NCI-H1694 (cell line): ENCODE measurements around the gene SAMD4B.
"Not testable (repeated sequence)": the region's sequence is repeated elsewhere in the genome, so short reads cannot be mapped to it uniquely, and the experiment has no call there.

Experiments
- DNase-seq: peaks from one replicate; lab custom pipeline; 2025; lab: John Stamatoyannopoulos, UW

SAMD4B gene

DNA sequence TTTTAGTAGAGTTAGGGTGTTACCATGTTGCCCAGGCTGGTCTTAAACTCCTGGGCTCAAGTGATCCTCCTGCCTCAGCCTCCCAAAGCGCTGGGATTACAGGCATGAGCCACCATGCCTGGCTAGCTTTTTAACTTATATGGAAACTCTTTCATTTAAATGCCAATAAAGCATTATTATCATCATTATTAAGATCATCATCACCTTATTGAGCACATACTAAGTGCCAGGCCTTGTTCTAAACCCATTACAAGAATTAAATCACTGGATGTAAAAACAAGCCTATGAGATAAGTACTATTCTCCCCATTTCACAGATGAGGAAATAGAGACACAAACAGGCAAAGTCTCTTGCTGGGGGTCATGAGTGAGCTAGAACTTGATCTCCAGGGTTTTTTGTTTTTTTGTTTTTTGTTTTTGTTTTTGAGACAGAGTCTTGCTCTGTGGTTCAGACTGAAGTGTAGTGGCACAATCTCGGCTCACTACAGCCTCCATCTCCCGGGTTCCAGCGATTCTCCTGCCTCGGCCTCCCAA is 7.7 kb upstream of the SAMD4B start:
- DNase-seq = no peak

DNA sequence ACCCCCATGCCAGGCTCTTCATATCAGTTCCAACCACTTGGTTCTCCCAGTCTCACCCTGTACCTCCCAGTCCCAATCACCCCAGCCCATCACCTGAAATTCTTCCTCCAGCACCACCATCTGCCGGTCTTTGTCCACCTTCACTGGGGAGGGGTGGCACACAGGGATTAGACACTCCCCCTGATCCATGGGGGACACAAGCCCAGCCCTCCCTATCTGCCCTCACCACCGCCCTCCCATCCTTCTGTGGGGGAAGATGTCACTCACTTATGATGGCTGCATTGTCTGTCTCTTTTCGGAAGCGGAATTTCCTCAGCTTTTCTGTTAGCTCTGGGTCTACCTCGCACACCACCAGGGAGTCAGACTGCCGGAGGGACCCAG is 7.1 kb upstream of the SAMD4B start:
- DNase-seq = no peak

- DNase-seq = no peak
These were observed 5.7 kb upstream of the SAMD4B start for GRCh38 chr19:39336483-39336882.

- DNase-seq = no peak
These were observed 2.5 kb upstream of the SAMD4B start for GRCh38 chr19:39339674-39340073.

DNA sequence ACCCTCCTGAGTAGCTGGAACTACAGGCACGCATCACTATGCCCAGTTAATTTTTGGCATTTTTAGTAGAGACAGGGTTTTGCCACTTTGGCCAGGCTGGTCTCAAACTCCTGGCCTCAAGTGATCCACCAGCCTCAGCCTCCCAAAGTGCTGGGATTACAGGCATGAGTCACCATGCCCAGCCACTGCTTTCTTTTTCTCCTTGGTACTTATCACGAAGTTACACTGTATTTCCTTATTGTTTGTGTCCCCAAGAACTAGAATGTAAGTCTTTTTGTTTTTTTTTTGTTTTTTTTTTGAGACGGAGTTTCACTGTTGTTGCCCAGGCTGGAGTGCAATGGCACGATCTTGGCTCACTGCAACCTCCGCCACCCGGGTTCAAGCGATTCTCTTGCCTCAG is 2.1 kb upstream of the SAMD4B start:
- DNase-seq = not testable (repeated sequence)

- DNase-seq = no peak
These were observed 997 bp upstream of the SAMD4B start for GRCh38 chr19:39341129-39341718.

DNA sequence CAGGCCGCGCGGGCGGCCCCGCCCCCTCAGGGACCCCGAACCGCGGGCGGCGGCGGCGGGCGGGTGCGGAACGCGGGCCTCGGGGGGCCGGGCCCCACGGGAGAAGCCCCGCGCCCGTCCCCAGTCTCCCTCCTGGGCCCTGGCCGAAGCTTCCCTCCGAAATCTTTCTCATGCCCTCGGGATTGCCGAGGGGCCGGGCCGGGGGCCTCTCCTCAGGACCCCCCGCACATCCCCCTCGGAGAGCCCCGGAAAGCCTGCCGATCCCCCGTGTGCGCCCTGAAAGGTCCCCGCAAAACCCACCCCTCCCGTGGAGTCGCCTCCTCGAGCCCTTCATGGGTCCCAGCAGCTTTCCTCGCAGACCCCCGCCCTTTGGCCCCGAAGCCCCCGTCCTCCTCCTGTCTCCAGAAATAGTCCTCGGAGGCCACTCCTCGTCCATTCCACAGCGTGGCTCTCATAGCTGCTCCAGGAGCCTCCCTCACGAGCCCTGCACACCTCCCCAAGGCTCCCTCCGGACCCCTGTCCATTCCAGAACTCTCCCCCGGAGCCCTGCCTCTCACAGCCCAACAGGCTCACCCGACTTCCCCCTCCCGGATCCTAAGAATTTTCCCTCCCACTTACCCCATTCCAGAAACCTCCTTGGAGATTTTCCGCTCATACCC is 555 bp downstream of the SAMD4B start:
- no peak for DNase-seq

GRCh38 chr19:39345956-39346355 is 3.7 kb downstream of the SAMD4B start:
- no peak for DNase-seq

- DNase-seq = no peak
These were observed 5.3 kb downstream of the SAMD4B start for GRCh38 chr19:39347332-39348164.

- DNase-seq = no peak
These were observed 7.1 kb downstream of the SAMD4B start for GRCh38 chr19:39349326-39349725.

DNA sequence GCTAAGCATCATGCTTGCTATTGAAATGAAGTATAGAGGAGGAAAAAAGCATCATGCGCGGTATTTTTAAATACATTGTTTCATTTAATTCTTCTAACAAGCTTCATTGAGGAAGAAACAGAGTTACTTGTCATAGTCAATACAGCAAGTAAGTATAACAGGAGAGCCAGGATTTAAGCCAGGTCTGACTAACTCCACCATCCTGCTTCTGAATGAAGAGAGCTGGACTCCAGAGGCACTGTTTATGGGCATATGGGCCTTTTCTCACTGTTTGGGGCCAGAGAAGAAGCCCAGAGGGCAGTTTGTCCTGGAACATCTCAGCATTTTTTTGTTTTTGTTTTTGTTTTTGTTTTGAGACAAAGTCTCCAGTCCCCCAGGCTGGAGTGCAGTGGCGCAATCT is 7.9 kb downstream of the SAMD4B start:
- DNase-seq = no peak

DNA sequence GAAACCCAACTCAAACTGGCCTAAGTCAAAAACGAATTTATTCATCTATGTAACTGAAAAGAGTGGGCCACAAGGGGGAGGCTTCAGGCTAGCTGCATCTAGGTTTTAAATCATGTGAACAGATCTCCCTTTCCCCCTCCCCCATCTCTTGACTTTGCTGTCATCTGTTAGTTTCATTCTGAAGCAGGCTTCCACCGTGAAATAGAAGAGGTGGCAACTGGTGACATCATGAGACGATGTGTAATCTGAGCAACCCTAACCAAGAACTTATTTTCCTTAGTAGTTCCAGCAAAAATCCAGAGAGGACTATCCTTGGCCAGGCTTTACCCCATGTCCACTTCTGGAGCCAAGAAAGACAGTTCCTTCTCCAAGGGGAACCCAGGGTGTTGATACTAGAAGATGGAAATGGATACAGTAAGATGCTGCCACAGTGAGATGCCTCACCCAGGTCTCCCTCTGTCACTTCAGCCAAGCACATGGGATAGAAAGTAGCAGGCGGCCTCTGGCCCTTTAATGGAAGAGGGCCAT is 9.4 kb downstream of the SAMD4B start:
- no peak for DNase-seq

DNA sequence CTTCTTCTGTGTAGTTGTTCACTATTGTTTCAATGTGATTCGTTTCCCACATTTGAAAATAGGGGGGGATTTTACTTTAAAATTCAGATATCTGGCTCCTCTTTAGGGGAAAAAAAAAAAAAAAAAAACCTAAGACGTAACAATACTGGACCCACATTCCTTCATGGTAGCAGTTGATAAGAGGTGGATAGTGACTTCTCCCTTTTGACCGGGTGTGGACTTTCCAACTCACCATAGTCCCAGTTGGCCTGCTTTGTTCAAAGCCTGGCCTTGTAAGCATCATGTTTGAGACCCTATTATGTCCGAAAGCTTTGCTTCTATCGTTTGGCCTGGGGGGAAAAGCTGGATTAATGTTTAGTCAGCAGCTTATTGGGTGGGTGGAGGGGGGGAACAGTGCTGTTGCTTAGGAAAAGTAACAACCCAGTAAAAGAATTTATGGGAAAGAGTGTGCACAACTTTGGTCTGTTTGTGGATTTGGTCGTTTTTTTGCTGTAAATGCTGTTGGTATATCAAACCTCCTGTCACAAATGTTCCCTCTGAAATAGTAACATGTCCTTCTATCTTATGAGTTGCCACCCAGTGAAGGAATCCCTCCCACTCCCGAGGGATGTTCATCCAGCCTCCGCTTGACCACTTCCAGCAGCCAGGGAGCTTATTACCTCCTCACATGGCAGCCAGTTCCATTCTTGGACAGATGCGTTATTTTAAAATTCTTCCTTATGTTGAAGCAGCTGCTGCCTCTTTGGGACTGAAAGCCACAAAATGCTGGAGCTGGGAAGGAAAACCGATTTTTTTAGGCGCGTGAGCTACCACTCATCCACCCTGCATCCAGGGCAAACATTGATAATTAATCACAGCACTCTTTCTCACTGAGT is 10.4 kb downstream of the SAMD4B start:
- no peak for DNase-seq

DNA sequence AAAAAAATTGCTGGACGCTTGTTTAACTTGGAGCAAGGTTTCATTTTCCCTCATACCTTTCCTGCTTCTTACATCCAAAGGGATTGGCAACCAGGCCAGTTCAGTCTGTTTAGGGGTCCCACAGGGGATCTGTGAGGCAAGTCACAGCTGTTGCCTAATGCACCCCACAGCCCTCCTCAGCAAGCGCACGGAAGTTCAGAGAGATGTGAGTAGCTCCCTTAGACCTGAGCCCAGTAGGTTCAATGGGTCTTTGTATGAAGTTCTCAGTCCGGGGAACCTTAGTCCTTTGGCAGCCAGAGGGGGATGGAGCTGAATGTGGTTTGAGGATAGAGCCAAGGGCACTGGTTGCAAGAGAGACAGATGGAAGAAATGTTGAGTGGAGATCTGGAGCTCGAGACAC is 13.0 kb downstream of the SAMD4B start:
- no peak for DNase-seq

GRCh38 chr19:39356073-39356472 is 13.9 kb downstream of the SAMD4B start:
- no peak for DNase-seq

DNA sequence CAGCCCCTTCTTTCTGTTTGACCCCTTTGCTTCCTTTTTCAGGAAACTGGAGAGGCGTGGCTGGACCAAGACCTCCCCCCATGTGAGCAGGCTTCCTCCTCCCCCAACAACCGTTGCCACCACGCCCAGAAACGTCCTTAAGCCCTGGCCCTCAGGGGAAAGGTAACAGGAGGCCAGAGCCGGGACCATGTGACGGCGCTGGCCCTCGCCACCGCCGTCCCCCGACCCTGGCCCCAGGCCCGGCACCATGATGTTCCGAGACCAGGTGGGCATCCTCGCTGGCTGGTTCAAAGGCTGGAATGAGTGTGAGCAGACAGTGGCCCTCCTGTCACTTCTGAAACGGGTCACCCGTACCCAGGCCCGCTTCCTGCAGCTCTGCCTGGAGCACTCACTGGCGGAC is 14.4 kb downstream of the SAMD4B start:
- DNase-seq = no peak

DNA sequence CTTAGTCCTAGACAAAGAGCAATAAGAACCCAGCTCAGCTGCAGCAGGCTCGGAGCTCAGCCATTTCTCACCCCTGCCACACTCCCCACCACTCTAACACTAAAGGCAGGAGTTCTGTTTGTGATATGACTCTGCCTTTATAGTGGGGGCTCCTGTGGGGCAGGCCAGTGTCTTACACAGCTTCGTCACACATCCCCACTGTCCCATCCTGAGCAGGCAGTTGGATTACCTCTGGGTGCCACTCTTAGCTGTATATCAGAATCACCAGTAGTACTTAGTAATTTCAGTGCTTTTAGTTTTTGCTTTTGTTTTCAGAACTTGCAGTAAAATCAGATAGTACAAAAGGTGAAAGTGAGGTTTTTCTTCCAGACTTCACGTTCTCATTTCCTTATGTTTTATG is 16.8 kb downstream of the SAMD4B start:
- DNase-seq = no peak

DNA sequence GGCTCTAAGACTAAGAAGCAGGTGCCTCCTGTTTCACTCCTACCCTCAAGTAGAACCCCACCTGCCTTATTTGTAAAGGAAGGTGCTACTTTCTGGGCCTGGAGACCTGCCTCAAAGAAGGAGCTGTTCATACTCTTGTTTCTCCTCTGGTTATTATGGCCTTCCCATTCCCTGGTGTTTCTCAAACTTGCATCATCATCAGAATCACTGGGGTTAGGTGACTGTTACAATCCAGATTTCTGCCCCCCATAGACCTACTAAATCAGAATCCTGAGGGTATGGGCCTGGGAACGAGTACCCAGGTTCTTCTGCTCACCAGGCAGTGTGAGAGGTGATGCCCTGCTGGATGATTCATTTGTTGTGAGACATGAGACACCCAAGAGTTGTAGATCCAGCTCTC is 18.4 kb downstream of the SAMD4B start:
- DNase-seq = no peak

GRCh38 chr19:39362682-39363657 is 20.7 kb downstream of the SAMD4B start:
- no peak for DNase-seq

GRCh38 chr19:39363901-39364457 is 21.8 kb downstream of the SAMD4B start:
- DNase-seq = peak; percentile 27
